ENCODE measurements around the gene PTPN1. TPM values are rescaled to one million over a fixed set of nuclear protein-coding genes. Genes with fewer than 3 reads are reported as not detected.

PTPN1 gene
- 10 to 100 TPM; 25.2 to 40.1 (median 29.4) TPM for total RNA-seq
- 10 to 100 TPM; 15.5 to 45.3 TPM for polyA plus RNA-seq
- long read RNA-seq, donor 1, full-length matches to known transcripts, result 1 of 9 reads
- long read RNA-seq, donor 1, partial matches to known transcripts, result 5 of 9 reads
- long read RNA-seq, donor 1, other reads (novel, unspliced or antisense), result 3 of 9 reads
- long read RNA-seq, donor 2, full-length matches to known transcripts, result 2 of 10 reads
- long read RNA-seq, donor 2, partial matches to known transcripts, result 8 of 10 reads
- long read RNA-seq, donor 2, other reads (novel, unspliced or antisense), result 0 of 10 reads
- long read RNA-seq, donor 3, full-length matches to known transcripts, result 6 of 82 reads
- long read RNA-seq, donor 3, partial matches to known transcripts, result 18 of 82 reads
- long read RNA-seq, donor 3, other reads (novel, unspliced or antisense), result 58 of 82 reads

DNA sequence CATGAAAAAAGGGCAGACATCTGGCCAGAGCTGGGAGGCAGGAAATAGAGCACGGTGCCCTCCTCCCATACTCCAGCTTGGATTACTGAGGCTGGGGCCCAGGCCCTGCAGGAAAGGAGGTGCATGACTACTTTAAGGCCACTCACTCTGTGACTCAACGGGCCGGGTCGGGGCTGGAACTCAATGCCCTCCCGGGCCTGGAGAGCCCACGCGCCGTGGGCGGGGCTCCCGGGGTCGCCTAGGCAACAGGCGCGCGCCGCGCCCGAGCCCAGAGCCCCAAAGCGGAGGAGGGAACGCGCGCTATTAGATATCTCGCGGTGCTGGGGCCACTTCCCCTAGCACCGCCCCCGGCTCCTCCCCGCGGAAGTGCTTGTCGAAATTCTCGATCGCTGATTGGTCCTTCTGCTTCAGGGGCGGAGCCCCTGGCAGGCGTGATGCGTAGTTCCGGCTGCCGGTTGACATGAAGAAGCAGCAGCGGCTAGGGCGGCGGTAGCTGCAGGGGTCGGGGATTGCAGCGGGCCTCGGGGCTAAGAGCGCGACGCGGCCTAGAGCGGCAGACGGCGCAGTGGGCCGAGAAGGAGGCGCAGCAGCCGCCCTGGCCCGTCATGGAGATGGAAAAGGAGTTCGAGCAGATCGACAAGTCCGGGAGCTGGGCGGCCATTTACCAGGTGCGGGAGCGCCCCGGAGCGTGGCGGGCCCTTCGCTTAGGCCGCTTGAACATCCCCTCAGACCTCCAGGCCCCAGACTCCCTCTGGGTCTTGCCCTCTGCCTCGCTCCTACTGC, at the start of gene PTPN1:
TSS of gene PTPN1 (plus strand) at position 461 of the 783 bp plus-strand sequence. CDS start at position 606, 145 bp downstream.
- ATAC-seq (peak; percentile 98 to 99 (median 98)), DNase-seq (peak; percentile 98 to 99)
- H3K9me3 ChIP-seq, result no peaks in the 10 kb centered on the region
- TF ChIP-seq, protein P1, sequence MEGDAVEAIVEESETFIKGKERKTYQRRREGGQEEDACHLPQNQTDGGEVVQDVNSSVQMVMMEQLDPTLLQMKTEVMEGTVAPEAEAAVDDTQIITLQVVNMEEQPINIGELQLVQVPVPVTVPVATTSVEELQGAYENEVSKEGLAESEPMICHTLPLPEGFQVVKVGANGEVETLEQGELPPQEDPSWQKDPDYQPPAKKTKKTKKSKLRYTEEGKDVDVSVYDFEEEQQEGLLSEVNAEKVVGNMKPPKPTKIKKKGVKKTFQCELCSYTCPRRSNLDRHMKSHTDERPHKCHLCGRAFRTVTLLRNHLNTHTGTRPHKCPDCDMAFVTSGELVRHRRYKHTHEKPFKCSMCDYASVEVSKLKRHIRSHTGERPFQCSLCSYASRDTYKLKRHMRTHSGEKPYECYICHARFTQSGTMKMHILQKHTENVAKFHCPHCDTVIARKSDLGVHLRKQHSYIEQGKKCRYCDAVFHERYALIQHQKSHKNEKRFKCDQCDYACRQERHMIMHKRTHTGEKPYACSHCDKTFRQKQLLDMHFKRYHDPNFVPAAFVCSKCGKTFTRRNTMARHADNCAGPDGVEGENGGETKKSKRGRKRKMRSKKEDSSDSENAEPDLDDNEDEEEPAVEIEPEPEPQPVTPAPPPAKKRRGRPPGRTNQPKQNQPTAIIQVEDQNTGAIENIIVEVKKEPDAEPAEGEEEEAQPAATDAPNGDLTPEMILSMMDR (IDR thresholded peaks at IDR 0.05), result peak in 2 of 9 donors; percentile 12 to 16
- H3K27me3 ChIP-seq, result no peaks in the 10 kb centered on the region
- 0% methylated on average over 64 of the region's 64 CpGs for WGBS, 2 donors
- peaks cover 0 to 61% (median 46%) of the 10 kb centered on the region in 9 donors for H3K4me1 ChIP-seq
- H3K27ac ChIP-seq, result peak within 1 kb of the TSS; percentile 70 to 98 (median 92)
- no peaks in the 10 kb centered on the region for H3K36me3 ChIP-seq
- H3K4me3 ChIP-seq, result peak within 1 kb of the TSS; percentile 82 to 99 (median 97)
- intact Hi-C loops (cut with DNase I), result loop anchor here in 8 of 10 donors (2.0 to 10.0 kb wide), 8 partner anchors 52 to 235 kb away; no protein-coding TSS in a partner anchor

DNA sequence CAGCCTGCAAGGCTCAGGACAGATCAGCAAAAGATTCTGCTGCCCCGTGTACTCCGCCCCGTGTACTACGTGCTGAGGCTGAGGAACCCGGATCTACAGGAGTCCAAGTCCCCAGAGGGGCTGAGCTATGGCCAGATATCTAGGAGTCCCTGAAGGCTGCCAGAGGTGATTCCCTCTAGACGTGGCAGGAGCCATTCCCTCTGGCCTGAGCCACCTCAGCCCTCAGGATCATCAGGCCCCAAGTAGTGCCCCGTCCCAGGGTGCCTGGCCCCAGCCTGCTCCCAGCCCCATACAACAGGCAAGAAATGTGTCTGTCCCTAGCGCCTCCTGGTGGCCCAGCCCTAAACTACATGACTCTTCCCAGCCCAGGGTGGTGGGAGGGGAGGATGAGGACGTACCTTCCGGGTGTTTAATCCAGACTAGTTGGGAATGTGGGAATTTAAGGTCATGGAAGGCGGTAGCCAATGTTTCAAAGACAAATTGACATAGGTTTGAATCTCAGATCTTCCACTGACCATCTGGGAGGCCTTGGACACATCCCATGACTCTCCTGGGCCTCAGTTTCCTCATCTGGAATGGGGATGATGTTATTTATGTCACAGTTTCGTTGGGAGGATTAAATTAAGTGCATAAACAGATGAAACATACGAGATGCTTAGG, 49.4 kb upstream of the PTPN1 start:
- no peaks in the 10 kb centered on the region for H3K27me3 ChIP-seq
- intact Hi-C loops (cut with DNase I), result loop anchor here in 7 of 10 donors (1.0 to 10.0 kb wide), 12 partner anchors 58 to 346 kb away; partner anchors contain the start of genes CEBPB (in 2 of the 7) and UBE2V1 (in 1 of the 7)
- no peaks in the 10 kb centered on the region for H3K9me3 ChIP-seq
- WGBS, 2 donors, result 13% methylated on average over 13 of the region's 13 CpGs
- peak; percentile 86 to 90 for DNase-seq
- peaks cover 6 to 43% (median 22%) of the 10 kb centered on the region in 9 donors for H3K4me1 ChIP-seq
- H3K27ac ChIP-seq, result peak overlapping the region in 9 of 10 donors; percentile 41 to 70 (median 52)
- no peak overlapping the region for H3K4me3 ChIP-seq
- no peaks in the 10 kb centered on the region for H3K36me3 ChIP-seq
- TF ChIP-seq, protein P1 (IDR thresholded peaks at IDR 0.05), result peak; percentile 71 to 97 (median 94)
- peak; percentile 87 to 92 (median 90) for ATAC-seq

DNA sequence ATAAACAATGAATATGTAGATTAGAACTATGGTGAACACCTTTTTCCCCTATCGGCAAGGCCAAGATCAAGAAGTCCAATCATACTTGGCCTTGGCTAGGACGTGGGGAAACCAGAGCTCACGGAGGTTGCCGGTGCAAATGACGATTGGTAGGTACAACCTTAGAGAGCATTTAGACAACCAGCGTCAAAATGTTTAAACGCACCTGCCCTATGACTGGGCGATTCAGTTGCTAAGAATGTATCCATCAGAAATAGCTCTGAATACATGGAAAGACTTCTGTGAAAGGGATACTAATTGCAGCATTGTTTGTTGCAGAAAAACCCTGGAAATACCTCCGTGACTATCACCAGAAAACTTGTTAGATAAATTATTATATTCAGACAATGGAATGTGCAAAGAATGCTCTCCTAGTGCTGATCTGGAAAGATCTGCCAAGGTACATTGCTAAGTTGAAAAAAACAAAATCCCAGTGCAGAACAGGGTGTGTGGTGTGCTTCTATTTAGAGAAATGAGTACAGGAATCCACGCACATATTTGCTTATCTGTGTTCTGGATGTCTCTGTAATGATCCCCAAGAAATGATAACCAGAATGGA, 48.0 kb upstream of the PTPN1 start:
- H3K9me3 ChIP-seq, result no peaks in the 10 kb centered on the region
- TF ChIP-seq, protein P1 (IDR thresholded peaks at IDR 0.05), result no peak
- 57 to 60% methylated on average over 10 of the region's 10 CpGs for WGBS, 2 donors
- H3K4me1 ChIP-seq, result peaks cover 6 to 35% (median 22%) of the 10 kb centered on the region in 9 donors
- intact Hi-C loops (cut with DNase I), result loop anchor here in 8 of 10 donors (2.0 to 10.0 kb wide), 9 partner anchors 60 to 347 kb away; partner anchors contain the start of gene UBE2V1 (in 1 of the 8)
- no peak overlapping the region for H3K4me3 ChIP-seq
- no peak for ATAC-seq
- peak overlapping the region in 5 of 10 donors; percentile 12 to 60 (median 46) for H3K27ac ChIP-seq
- no peaks in the 10 kb centered on the region for H3K27me3 ChIP-seq
- H3K36me3 ChIP-seq, result no peaks in the 10 kb centered on the region
- no peak for DNase-seq
